HG02623 (cell line): Measurements from ENCODE around the gene LMO1.

Source experiments
- ATAC-seq: cut with Tn5 transposase; IDR thresholded peaks from one replicate; pipeline ENCODE4 v1.9.1; 2021; ENCODE audit warnings: moderate library complexity; ENCODE audit not compliant: unreplicated experiment

LMO1 gene

DNA sequence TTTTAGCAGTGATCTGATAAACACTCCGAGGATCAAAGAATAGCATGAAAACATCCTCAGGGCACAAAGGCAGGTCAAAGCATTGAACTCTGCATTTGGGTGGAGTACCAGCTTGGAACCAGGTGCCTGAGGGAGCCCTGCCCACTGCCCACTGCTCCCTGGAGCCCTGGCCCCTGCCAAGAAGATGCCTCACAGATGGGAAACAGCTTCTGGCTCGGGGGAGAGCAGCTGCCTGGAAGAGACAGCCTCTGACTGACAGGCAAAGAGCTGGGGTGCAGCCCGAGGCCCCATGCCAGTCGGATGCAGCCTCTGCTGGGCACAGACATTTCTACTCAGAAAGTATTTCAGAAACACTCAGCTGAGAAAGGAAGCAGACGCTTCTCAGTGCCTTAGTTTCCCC is 13.2 kb downstream of the LMO1 start:
- ATAC-seq = no peak

DNA sequence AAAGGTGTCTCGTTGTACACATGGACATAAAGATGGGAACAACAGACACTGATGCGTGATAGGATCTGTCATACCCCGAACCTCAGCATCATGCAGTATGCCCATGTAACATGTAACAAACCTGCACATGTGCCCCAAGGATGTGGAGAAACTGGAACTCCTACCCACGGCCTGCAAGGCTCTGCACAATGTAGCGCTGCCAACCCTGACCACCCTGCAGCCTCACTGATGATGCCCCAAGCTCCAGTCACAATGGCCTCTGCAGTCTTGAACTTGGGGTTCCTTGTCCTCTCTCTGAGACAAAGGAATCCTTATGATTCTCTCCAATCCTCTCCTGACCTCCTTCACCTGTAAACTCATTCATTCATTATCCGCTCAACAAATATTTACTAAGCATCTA is 14.2 kb downstream of the LMO1 start:
- ATAC-seq = no peak

DNA sequence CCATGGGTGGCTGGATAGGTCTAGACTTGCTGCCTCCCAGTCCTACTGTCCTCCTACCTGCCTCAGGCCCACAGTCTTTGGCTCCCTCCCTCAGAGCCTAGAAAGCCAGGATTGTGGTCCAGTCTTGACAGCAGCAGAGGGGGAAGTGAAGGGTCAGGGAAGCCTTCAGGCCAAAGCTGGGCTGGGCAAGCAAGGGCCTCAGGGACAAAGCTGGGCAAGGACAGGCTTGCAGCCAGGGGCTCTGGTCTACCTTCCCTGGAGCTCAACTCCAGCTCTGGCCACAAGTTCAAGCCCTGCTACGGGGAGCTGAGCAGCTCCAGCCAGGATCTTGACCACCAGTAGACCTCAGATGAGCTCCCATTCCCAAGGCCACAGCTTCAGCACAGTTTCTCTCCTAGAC is 14.9 kb downstream of the LMO1 start:
- no peak for ATAC-seq

GRCh38 chr11:8247312-8247711 is 16.4 kb downstream of the LMO1 start:
- ATAC-seq = no peak

GRCh38 chr11:8243458-8243857 is 20.2 kb downstream of the LMO1 start:
- no peak for ATAC-seq

DNA sequence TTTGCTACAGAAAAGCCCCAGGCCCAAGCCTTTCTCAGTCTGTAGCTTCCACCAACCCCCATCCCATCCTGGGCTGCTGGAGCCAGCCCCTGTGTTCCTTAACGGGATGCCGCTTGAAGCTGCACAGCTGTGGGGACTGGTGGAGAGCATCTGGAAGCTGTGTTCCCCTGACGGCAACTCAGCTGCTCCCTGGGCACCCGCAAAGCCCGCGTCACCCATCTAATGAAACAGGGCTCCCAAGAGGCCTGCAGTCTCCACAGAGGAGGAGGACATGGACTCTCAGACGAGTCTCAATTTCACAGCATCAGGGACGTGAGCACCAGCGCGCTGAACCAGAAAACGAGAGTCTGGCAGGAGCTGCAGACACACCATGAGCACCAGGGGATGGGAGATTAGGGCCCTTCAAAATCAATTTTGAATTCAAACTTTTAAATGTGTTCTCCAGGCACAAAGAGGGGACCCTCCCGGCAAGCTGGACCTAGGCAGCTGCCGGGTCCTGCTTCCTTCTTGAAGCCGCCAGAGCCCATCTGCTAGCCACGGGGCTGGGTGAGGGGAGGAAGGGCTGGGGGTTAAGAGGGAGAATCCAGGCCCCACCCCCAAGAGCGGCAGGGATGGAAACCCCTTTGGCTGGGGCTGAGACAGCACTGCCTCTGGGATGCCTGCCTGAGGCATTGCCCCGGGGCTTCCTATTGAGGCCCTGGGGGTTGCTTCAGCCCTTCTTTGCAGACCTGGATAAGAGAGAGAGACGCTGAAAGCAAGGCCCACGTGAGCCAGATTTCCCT is 21.0 kb downstream of the LMO1 start:
- ATAC-seq = no peak

- ATAC-seq = no peak
Observed at GRCh38 chr11:8242118-8242475, 21.6 kb downstream of the LMO1 start.

DNA sequence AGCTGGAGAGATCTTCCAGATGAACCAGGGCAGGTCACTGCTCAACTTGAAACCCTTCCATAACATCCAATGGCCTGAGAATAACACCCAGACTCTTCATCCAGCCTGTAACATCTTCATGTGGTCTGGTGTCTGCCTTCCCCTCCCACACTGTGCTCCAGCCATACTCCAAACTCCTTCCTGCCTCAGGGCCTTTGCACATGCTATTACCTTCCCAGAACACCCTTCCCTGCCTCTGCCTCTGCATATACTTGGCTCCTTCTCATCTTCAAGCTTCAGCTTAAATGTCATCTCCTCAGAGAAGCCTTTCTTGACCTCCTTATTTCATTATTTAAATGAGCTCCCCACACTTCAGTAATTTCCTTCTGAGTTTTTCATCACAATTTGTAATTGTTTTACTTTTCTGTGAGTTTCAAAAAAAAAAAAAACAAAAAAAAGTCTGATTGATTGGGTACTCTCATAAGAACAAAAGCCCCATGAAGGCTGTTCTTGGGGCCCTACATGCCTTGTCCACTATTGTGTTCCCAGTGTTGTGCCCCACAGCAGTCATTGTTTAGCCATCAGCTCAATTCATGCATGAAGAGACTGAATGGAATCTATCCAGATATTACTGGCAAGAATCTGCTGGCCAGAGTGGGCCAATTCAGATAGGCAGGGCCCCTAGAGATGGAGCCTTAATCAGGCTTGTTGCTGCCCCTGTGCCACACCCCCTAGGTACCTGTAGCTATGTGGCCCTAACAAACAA is 22.1 kb downstream of the LMO1 start:
- no peak for ATAC-seq

DNA sequence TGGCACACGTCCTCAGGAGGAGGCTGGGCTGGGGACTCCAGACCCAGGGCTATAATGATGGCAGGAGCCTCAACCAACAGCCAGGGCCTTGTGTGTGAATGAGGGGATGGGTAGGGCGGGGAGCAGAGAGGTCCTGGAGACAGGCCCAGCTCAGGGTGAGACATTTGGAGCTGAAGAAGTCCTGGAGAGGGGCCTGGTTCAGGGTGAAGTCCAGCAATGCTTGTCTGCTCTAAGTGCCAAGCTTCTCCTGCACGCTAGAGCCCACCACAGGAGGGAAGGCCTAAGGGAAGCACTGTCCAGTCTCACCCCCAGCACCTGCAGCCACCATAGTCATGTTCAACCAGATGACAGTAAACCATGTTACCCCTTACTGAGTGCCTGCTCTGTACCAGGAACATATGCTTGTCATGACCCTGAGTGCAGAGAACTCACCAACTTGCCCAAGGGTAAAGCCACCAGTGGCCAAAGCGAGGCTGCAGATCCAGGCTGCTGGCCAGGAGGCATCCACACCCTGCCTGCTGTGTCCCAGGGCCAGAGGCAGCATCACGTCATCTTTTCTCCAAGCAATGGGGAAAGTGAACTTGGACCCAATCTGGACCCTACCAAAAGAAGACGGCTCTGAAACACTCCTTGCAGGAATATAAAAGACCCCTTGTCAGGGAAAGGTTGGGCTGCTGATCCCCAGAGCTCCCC is 24.0 kb downstream of the LMO1 start:
- no peak for ATAC-seq

GRCh38 chr11:8239040-8239439 is 24.6 kb downstream of the LMO1 start:
- ATAC-seq = no peak

- no peak for ATAC-seq
Observed at GRCh38 chr11:8237453-8237852, 26.2 kb downstream of the LMO1 start.

GRCh38 chr11:8235925-8236324 is 27.8 kb downstream of the LMO1 start:
- no peak for ATAC-seq

DNA sequence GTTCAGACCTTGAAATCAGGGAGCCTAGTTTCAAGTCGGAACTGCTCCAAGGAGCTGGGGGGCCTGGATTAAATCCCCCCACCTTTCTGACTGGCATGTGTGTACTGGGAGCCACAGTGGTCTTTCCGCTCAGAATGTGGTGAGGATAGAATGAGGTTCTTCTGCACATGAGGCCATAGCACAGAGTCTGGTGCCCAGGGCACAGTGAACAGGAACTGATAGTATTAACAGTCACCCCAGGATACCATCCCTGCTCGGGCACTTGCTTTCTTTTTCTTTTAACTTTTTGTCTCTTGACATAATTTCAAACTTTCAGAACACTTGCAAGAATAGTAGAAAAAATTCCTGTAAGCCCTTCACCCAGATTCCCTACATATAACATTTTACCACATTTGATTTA is 28.8 kb downstream of the LMO1 start:
- ATAC-seq = no peak

DNA sequence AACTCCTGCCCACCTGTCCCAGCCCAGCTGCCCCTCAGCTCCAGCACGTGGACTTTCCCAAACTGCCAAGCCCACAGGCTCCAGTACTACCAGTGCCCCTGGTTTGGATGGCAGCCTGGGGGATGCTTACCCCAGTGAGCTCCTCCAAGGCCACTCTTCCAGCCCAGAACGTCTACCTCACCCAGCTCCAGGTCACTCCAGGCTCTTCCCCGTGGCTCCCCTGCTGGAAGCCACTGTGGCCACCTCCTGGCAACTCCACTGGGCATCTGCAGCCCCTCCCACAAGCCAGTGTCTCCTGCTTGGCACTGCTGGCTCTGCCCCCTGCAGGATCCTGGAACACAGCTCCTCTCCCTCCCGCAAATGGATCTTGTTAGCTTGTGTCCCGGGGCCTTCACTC is 29.3 kb downstream of the LMO1 start:
- ATAC-seq = no peak

GRCh38 chr11:8233691-8234424 is 29.8 kb downstream of the LMO1 start:
- no peak for ATAC-seq

GRCh38 chr11:8232849-8233606 is 30.6 kb downstream of the LMO1 start:
- no peak for ATAC-seq

GRCh38 chr11:8232414-8232813 is 31.3 kb downstream of the LMO1 start:
- ATAC-seq = no peak

GRCh38 chr11:8231979-8232378 is 31.7 kb downstream of the LMO1 start:
- no peak for ATAC-seq

DNA sequence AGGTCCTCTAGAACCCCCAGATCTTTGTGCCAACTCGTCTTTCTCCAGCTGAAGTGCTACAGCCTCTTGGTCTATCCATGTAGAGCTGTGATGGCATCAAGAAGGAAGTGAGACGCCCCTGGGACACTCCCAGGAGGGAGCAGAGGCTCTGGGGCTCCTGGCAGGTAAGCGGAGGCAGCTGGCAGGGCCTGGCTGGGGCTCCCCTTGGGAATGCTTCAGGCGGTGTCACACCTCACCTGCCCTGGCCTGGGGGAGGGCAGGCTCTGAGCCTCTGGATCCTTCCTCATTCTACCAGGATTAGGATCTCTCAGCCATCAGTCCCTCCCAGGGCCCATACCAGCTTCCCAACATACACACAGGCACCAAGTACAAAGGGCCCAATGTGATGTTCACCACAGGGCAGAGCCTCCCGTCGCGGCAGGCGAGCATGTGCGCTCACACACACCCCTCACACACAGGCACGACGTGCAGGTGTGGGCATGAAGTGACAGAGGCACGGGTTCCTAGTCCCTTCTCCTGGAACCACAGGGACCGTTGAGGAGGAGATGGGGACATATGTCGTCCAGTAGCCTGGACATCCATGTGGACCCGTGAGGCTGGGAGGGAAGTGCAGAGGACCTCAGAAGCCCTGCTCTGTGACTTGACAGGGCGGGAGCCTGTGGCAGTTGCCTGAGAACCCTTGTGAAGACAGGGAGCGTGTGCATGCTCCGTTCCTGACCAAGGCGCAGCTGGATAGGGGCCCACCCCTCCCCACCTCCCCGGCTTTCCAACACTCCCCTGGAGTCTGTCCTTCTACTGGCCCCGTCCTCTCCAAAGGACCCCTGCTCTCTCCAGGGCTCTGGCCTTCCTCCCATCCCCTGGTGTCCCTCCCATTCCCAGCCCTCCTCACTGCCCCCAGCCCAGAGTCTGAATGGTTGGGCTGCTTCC is 32.5 kb downstream of the LMO1 start:
- ATAC-seq = no peak
